ENCODE data around the gene NT5DC2. TPM values are rescaled to one million over a fixed set of nuclear protein-coding genes. Genes with fewer than 3 reads are reported as not detected.

The NT5DC2 gene
- total RNA-seq, 4 donors from 2014 or later: 18.3 to 50.3 (median 39.5) TPM

DNA sequence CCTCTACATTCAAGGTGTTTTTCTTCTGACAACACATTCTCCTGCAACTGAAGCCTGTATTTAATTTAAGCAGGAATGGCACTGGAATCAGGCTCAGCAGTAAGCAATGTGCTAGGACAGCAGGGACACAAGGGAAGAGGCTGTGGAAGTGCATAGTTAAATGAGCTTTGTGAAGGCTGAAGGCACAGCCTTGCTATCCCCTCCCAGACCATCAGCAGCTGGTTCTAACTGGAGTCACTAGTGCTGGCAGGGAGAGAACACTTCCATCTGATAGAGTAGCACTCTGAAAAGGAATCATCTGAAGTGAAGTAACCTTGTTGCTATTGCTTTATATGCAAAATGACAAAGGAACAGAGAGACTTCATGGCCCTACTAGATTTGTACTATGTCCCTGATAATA, 17.5 kb upstream of the NT5DC2 start:
- no peak for TF ChIP-seq CTCF (IDR thresholded peaks at IDR 0.05)
- ATAC-seq (ENCODE audit: low FRiP score) (no peak), DNase-seq (ENCODE audit: low spot score) (no peak)

DNA sequence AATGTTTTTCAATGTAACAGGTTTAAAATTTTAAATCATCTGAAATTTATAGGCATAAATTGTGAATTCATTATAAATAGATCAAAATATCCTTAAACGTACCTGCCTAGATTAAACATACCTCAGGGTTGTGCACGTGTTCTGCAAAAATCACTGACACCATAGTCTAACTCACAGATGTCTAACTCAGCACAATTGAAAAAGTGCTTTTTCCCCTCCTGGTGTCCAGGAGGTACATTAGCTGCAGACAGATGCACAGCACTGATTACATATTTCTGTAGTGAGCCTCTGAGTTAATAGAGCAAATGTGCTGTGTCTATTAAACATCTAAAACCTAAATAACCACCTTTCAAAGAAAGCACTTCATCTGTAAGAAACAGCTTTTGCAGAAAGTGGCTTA, 13.5 kb upstream of the NT5DC2 start:
- DNase-seq (ENCODE audit: low spot score) (no peak), ATAC-seq (ENCODE audit: low FRiP score) (no peak)
- no peak for TF ChIP-seq CTCF (IDR thresholded peaks at IDR 0.05)

DNA sequence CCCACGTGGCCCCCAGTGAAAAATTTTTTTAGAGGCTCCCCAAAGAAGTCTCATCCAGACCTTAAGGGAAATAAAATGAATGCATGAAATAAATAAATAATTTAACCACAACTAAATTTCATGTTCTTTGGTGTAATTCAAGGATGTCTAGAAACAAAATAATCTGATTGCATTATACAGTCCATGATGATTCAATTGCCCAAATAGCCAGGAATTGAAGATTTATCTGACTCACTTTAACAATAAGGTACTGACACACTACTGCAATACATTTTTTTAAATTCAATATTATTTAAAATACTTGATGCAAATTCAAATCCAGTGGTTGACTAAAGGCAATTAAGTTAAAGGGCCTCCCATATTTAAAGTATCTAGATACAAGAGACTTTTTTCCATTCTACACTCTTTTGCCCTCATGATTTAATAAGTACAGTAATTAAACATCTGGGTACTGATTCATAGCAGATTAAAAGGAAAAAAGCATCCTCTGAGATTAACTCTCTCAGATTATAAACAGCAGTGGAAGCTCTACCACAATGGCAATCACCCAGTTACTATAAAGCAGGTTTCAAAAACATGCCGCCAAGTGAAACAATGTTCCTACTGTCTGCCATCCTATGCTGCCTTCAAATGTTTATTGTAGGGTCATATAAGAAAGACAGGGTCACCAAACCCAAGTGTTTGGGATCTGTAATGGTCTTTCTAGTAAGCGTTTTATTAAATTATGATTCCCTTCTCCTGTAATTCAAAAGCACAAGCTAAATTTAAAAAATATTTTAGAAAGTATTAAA, 12.6 kb upstream of the NT5DC2 start:
- no peak for TF ChIP-seq CTCF (IDR thresholded peaks at IDR 0.05)
- ATAC-seq (ENCODE audit: low FRiP score) (no peak), DNase-seq (ENCODE audit: low spot score) (no peak)

DNA sequence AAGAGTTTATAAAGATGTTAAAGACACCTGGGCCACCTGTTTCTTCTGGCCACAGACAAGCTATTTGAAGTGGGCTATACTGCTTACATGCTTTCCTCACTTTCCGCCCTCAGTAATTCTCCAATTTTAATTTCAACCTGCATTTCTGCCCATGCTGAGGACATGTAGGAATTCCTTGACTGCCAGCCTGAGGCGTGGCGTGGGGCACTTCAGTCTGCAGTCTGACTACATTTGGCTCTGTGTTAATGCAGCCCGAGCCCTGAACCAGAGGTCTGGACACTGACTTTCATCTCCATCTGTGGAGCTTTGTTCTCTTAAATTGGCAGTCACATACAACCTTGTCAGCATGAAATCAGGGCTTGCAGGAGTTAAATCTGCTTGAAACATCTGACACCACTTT, 11.3 kb upstream of the NT5DC2 start:
- no peak for TF ChIP-seq CTCF (IDR thresholded peaks at IDR 0.05)
- no peak for ATAC-seq (ENCODE audit: low FRiP score)
- no peak for DNase-seq (ENCODE audit: low spot score)

GRCh38 chr3:52541050-52541449, 7.4 kb upstream of the NT5DC2 start:
- ATAC-seq (ENCODE audit: low FRiP score) (no peak), DNase-seq (ENCODE audit: low spot score) (no peak)
- no peak for TF ChIP-seq CTCF (IDR thresholded peaks at IDR 0.05)

GRCh38 chr3:52539010-52539653, 5.5 kb upstream of the NT5DC2 start:
- DNase-seq (ENCODE audit: low spot score): no peak
- no peak for TF ChIP-seq CTCF (IDR thresholded peaks at IDR 0.05)

More at GRCh38 chr3:52539010-52539653, 5.5 kb upstream of the NT5DC2 start:
- no peak for ATAC-seq (ENCODE audit: low FRiP score)
